ENCODE data around the gene GBGT1. TPM values are rescaled to one million over a fixed set of nuclear protein-coding genes. Genes with fewer than 3 reads are reported as not detected.

GBGT1 gene
- total RNA-seq, 2 experiments from 2014 or later = 3.6 to 4.1 TPM

DNA sequence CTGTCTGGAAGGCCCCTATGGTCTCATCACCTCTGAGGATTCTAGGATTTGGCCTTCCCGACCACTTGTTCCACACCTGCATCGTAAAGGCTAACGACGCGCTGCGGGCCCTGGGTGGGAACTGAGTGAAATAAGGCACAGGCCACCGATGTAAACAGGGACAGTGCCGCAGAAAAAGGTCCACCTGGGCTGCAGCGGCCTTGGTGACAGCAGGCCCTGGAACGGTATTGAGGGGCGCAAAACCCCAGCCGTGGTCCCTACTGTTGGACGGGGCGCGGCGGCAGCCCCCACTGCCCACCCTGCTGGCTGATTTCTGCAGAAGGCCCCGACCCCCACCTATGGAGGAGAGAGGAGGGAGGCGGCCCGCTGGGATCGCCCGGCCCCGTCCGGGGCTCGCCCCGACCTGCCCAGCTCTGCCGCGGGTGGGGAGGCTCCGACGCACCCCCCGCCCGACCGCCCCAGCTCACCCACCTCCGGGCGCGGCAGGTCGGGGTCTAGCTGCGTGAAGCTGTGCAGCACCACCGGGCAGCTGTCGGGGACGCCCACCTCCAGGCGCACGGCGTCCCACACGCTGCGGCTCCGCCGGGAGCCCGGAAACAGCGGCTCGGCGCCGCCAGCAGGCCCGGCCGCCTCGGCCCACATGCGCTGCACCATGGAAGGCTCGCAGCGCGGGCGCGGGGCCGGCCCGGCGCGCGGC is 43.1 kb downstream of the GBGT1 start:
- ATAC-seq = no peak
- TF ChIP-seq CTCF (IDR thresholded peaks at IDR 0.05) = no peak

GRCh38 chr9:133119846-133120500 is 43.7 kb downstream of the GBGT1 start:
- Mint-ChIP-seq H3K9me3 (no peaks in the 10 kb centered on the region), H3K27me3 (no peaks in the 10 kb centered on the region), H3K4me1 (ENCODE audit: low read depth) (peaks cover 70% of the 10 kb centered on the region), H3K27ac (peak overlapping the region; percentile 66), H3K4me3 (peak overlapping the region; percentile 71), H3K36me3 (ENCODE audit: low read depth) (peaks cover 6% of the 10 kb centered on the region)
- no peak for ATAC-seq
- no peak for TF ChIP-seq CTCF (IDR thresholded peaks at IDR 0.05)
- ChIA-PET CTCF (interaction anchor here (1.2 to 22.4 kb wide), 2 partner anchors 13 to 26 kb away, joined by 4 to 376 read pairs; no protein-coding TSS in a partner anchor), POLR2A (interaction anchor here (1.1 to 2.8 kb wide), 3 partner anchors 10 to 84 kb away, joined by 3 to 9 read pairs (median 6); no protein-coding TSS in a partner anchor)
- intact Hi-C loops (cut with micrococcal nuclease) = no loop called here
- no peak for DNase-seq

More for the DNA sequence above, 43.1 kb downstream of the GBGT1 start:
- Mint-ChIP-seq H3K27me3 (no peaks in the 10 kb centered on the region), H3K9me3 (no peaks in the 10 kb centered on the region), H3K36me3 (ENCODE audit: low read depth) (peaks cover 6% of the 10 kb centered on the region), H3K4me1 (ENCODE audit: low read depth) (peaks cover 67% of the 10 kb centered on the region), H3K4me3 (peak overlapping the region; percentile 71), H3K27ac (peak overlapping the region; percentile 53)
- intact Hi-C loops (cut with micrococcal nuclease) = no loop called here
- no peak for DNase-seq
- POLR2A ChIA-PET = interaction anchor here (1.0 to 2.8 kb wide), 4 partner anchors 10 to 13 kb away, joined by 4 to 9 read pairs (median 6); no protein-coding TSS in a partner anchor
- CTCF ChIA-PET = interaction anchor here (22.4 kb wide), 1 partner anchor 25 kb away, joined by 376 read pairs; no protein-coding TSS in a partner anchor

GRCh38 chr9:133119103-133119845 is 44.4 kb downstream of the GBGT1 start:
- DNase-seq = no peak
- no peaks in the 10 kb centered on the region for H3K27me3 Mint-ChIP-seq
- no peak for TF ChIP-seq CTCF (IDR thresholded peaks at IDR 0.05)
- no peak overlapping the region for H3K27ac Mint-ChIP-seq
- intact Hi-C loops (cut with micrococcal nuclease) = no loop called here
- no peaks in the 10 kb centered on the region for H3K9me3 Mint-ChIP-seq
- no peak for ATAC-seq
- ChIA-PET POLR2A (interaction anchor here (1.0 to 2.8 kb wide), 4 partner anchors 14 to 84 kb away, joined by 3 to 9 read pairs (median 4); no protein-coding TSS in a partner anchor), CTCF (interaction anchor here (1.2 to 22.4 kb wide), 3 partner anchors 14 to 27 kb away, joined by 4 to 376 read pairs (median 5); no protein-coding TSS in a partner anchor)
- H3K4me1 Mint-ChIP-seq (ENCODE audit: low read depth) = peaks cover 70% of the 10 kb centered on the region
- peak overlapping the region; percentile 71 for H3K4me3 Mint-ChIP-seq
- H3K36me3 Mint-ChIP-seq (ENCODE audit: low read depth) = peaks cover 6% of the 10 kb centered on the region

DNA sequence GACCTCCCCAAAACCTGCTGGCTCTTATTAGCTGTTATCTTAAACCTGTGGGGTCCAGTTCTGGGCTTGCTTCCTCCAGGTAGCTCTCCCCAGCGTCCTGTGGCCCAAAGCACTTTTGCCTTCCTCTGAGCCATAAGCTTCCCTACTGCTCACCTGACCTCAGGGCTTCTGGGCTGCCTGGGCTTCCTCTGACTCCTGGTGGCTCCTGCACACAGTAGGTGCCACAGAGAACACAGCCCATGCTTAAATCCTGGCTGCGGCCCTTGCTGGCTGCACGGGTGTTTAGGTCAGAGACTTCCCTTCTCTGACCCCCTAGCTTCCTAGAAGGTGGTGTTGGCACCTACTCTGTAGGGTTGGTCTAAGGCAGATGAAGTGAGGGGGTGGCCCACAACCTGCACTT is 45.1 kb downstream of the GBGT1 start:
- TF ChIP-seq CTCF (IDR thresholded peaks at IDR 0.05) = no peak
- H3K36me3 Mint-ChIP-seq (ENCODE audit: low read depth) = peaks cover 6% of the 10 kb centered on the region
- no peaks in the 10 kb centered on the region for H3K9me3 Mint-ChIP-seq
- ChIA-PET POLR2A (interaction anchor here (1.0 to 2.8 kb wide), 5 partner anchors 10 to 28 kb away, joined by 3 to 9 read pairs (median 5); no protein-coding TSS in a partner anchor), CTCF (interaction anchor here (2.0 to 22.4 kb wide), 2 partner anchors 17 to 28 kb away, joined by 5 to 376 read pairs; no protein-coding TSS in a partner anchor)
- H3K4me3 Mint-ChIP-seq = peak overlapping the region; percentile 39
- no peaks in the 10 kb centered on the region for H3K27me3 Mint-ChIP-seq
- peaks cover 71% of the 10 kb centered on the region for H3K4me1 Mint-ChIP-seq (ENCODE audit: low read depth)
- intact Hi-C loops (cut with micrococcal nuclease) = no loop called here
- ATAC-seq (no peak), DNase-seq (no peak)
- no peak overlapping the region for H3K27ac Mint-ChIP-seq

Measured in activated CD8-positive, alpha-beta T cell treated with anti-CD3 and anti-CD28 coated beads for 36 hours (primary cell).